Activated T-cell treated with anti-CD3 and anti-CD28 coated beads for 1 hour (primary cell): ENCODE results near the gene CCDC148.
"Not testable (repeated sequence)": the region's sequence is repeated elsewhere in the genome, so short reads cannot be mapped to it uniquely, and the experiment has no call there.

Experiments used
- DNase-seq: peaks from one replicate; pipeline ENCODE4 v3.0.0-alpha.2; 2020; ENCODE audit warnings: low read depth

The CCDC148 gene

DNA sequence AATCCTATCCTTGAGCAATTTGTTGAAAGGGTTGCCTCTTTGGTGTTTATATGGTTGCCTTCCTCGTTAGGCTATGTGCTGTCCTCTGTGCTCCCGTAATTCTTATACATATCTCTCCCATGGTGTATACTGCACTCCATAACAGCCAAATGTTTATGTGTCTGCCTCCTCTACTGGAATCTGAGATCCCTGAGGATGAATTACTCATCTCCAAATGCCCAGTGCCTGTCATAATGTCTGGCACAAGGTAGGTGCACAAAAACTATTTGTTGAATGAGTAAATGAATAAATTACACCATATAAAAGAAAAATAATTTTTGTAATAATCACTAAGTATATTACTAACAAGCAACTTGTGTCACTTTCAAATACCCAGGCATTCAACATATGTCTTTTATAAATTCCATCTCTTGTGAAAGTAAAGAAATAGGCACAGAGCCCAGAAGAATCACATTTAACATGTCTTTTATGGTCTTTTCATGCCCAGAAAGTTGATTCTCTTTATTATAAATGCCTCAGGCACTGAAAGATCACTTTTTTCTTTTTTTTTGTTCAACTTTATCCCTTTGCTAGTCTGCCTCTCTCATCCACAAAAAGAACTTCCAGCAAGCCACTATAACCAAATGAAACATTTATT, 164.9 kb downstream of the CCDC148 start:
- DNase-seq = no peak

DNA sequence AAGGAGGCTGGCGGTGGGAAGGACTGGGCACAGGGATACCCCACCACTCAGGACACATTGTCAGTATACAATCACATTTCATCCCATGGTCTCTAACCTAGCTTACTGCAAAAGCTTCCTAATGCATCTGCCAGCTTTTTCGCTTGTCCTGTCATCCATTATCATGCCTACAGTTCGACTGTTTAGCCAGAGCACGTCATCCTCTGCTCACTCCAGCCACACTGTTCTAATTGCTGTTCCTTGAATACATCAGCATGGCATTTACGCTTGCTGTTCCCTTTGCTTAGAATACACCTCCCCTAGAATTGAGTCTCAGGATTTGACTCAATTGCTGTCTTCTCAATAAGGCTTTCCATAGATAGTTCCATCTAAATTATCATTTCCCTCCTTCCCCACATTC, 166.3 kb downstream of the CCDC148 start:
- no peak for DNase-seq

DNA sequence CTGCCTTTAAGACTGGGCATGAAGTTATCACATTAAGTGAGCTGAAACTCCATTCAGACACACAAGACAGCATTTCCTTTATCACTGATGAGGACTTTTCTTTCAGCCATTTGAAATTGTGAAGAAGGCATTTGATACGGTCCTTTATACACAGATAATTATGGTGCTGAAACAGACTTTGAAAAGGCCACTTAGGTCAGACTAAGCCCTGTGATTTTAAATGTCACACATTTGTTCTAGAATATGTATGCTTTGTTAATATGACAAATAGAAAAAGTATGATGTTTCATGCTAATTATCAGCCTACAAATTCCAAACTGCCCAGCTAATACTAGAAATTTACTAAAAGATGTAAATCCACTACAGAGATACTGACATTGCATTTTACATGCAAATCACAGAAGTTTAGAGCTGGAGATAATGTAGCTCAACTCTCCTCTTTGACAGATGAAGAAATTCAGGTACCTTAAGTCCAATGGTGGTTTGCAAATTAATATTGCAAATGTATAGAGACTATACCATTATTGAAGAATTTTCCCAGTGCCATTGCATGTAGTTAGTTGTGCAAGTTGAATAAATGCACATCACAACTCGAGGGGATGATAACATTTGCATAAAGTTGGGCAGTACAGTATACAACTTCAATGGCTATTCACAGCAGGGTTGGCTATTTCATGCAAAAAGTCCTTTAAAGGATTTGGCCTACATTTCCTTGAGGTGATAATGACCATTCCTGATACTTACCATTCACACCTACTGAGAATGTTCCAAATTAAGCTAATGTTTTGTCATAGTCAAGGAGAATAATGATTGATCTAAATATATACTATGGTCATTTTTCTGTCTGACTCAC, 179.7 kb downstream of the CCDC148 start:
- no peak for DNase-seq

GRCh38 chr2:158273791-158274190, 182.8 kb downstream of the CCDC148 start:
- DNase-seq = no peak

DNA sequence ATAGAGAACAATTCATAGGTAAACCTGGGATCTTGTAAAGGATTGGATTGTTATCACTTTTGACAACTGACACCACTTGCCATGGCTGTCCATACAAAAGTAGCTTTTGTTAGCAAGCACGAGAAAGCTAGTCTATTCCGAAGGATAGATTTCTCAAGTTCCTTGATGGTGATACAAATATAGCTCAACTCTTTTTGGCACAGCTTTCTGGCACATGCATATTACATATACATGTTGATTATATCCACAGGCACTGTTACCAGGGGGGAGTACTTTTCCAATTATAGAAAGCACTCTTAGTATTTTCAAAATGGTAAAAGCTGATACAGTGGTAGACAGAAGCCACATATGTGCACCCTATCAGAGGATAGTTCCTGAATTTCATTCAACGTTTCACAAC, 186.0 kb downstream of the CCDC148 start:
- DNase-seq = no peak

- no peak for DNase-seq
These were observed 187.4 kb downstream of the CCDC148 start for GRCh38 chr2:158269143-158269542.

GRCh38 chr2:158266111-158266510, 190.4 kb downstream of the CCDC148 start:
- no peak for DNase-seq

DNA sequence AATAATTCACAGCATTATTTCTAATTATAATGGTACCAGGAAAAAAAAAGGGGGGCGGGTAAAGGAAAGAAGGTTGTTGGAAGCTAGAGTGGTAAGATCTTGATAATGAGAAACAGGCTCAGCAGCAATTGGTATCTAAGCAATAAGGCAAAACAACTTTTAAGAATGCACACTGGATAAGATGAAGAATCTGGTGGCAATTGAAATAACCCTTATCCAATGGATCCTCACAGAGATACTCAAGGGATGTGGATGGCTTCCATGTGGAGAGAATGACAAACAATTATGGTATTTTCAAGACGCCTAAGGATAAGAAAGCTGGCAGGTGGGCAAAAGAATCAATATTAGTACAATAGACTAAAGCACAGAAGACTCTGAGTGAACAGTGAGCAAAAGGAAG, 201.3 kb downstream of the CCDC148 start:
- no peak for DNase-seq

DNA sequence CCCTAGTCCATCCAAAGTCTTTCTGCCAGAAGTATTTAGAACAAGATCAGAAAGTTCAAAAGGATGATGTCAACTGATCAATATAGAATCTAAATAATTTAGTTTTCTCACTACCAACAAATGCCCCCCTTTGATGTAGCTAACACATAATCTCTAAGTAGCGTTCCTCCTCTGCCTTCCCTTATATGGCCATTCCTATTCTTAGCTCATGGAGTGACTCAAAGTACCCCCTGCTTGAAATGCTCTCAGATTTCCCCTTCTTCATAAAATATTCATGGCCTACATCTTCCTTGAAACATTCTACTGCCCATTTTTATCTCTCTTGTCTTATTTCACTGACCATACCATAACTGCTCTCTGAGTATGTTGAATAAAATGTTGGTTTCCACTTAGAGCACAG, 203.4 kb downstream of the CCDC148 start:
- DNase-seq = no peak

- no peak for DNase-seq
These were observed 205.2 kb downstream of the CCDC148 start for GRCh38 chr2:158251356-158251755.

DNA sequence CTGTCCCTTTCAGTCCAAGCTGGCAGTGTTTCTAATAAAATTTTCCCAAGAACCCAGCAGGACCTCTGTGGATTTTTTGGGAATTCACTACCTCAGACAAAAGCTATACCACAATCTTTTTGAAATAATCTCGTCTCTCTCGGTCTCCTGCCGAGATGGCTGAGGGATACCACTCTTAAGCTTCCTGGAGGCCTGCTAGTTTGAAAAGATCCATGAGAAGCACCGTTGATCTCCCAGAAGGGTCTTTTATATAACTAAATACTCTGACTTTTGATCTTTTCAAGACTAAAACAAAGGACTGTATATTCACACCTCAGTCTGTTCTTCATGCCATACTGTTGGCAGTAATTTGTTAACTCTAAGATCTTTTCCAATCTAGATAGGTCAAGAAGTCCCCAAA, 213.2 kb downstream of the CCDC148 start:
- DNase-seq = no peak

GRCh38 chr2:158242280-158242679, 214.3 kb downstream of the CCDC148 start:
- no peak for DNase-seq

DNA sequence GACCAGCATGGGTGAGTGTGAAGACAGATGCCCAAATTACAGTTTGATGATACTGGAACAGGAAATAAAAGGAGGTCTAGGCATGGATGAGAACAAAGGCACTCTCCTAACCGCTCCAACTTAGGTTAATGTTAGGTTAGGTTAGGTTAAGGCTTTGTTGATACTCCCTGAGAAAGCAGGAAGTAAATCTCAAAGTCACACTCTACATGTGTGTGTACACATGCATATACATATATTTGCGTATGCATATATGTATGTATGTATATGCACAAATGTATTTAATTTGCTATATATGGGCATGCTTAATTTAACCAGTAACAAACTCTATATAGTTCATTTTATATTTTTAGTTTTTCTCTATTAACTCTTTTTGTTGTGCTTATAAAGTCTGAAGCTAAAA, 215.6 kb downstream of the CCDC148 start:
- DNase-seq = no peak

GRCh38 chr2:158239271-158239670, 217.3 kb downstream of the CCDC148 start:
- no peak for DNase-seq

- no peak for DNase-seq
These were observed 222.1 kb downstream of the CCDC148 start for GRCh38 chr2:158234497-158234896.

GRCh38 chr2:158232476-158232875, 224.1 kb downstream of the CCDC148 start:
- no peak for DNase-seq

DNA sequence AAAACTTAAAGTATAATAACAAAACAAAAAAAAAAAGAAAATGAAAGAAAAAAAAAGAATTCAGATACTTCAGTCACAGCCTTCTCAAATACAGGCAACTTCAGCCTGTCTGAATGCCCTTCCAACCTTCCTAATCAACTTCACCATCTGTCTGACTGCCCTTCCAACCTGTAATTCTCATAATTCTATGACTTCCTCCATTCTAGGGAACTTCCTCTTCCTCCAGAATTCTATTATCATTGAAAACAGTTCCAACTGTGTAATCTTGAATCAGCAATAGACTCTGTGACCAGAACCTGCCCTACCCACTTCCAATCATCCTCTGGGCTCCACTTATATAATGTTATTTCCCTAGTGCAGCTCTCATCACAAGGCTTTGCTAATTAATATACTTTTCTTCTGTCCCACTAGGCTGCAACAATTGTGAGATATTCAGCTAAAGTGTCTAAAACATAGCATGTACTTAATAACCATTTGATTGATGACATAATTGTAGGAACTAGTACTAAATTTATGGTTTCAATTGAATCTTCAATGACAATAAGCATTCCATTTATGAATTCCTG, 227.5 kb downstream of the CCDC148 start:
- DNase-seq = no peak

- DNase-seq = not testable (repeated sequence)
These were observed 233.5 kb downstream of the CCDC148 start for GRCh38 chr2:158223066-158223465.

DNA sequence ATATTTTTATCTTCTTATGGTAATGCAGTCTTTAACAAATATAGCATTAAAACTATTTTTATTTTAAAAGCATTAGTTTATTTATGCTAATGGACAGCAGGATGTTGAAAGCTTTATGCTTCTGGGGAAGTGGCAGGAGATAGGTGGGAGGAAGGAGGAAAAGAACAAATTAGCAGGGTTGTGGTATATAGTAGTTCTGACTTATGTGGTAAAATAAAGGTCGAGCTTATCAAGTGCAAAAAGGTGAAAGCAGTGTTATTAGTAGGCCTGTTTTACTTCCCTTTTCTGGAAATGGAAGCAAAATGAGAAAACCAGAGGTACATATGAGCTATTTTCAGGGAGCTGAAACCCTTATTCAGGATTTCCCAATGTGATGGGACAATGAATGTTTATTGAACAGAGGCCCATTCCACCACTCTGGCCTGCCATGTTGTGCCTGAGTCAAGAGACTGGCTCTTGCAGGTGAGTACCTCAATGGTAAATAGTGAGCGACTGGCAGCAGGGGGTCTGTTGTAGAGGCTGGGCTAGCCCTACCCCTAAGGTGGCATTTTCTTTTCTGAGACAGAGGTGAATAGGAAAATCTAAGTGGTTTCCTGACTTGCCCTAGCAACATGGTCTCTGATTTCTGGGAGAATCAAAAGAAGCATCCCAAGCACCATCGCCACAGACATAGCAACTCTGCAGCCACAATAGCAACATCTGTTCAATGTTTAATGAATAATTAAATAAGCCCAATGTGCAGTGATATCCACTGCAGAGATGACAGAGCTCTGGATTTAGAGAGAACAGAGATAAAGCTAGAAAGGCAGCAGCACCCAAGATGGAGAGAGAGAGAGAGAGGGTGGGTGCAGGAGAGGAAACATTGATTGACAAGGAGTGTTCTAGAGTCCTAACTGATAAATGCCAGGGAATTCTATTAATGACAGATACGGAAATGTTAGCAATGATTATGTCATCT, 235.2 kb downstream of the CCDC148 start:
- no peak for DNase-seq

- DNase-seq = no peak
These were observed 239.0 kb downstream of the CCDC148 start for GRCh38 chr2:158217593-158217992.

GRCh38 chr2:158214431-158214830, 242.1 kb downstream of the CCDC148 start:
- no peak for DNase-seq

DNA sequence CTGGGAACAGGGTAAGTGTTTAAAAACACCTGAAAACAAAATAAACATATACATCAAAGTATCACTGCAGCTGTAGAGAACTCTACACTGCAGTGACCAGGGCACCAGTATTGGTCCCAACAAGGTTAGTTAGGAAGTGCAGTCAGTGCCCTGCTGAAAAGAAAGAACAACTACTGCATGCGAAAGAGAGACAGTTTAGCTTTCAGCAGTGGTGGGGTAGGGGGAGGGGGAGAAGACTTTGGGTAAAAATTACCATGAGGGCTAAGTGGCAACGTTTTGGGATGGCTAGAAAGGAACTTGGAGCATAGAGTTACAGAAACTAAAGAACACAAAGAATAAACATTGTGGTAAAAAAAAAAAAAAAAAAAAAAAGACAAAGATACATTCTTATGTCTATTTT, 242.8 kb downstream of the CCDC148 start:
- no peak for DNase-seq
